GM19099 (cell line): Measurements from ENCODE around the gene MDP1.

Source experiments
- POLR2A ChIP-seq: IDR thresholded peaks from 3 replicates; pipeline ENCODE4 v1.6.1; 2011; ENCODE audit warnings: low read depth; ENCODE audit not compliant: insufficient read length; ENCODE audit errors: extremely low read depth

MDP1 gene

GRCh38 chr14:24184104-24184970 lies 31.5 kb downstream of the MDP1 start:
- no peak for TF ChIP-seq POLR2A

- TF ChIP-seq POLR2A = no peak
These were observed 32.8 kb downstream of the MDP1 start for GRCh38 chr14:24183014-24183481.

- TF ChIP-seq POLR2A = no peak
These were observed 33.6 kb downstream of the MDP1 start for GRCh38 chr14:24182110-24182882.

- TF ChIP-seq POLR2A = peak; percentile 13
These were observed 34.3 kb downstream of the MDP1 start for GRCh38 chr14:24181371-24182077.

GRCh38 chr14:24179961-24180796 lies 35.7 kb downstream of the MDP1 start:
- no peak for TF ChIP-seq POLR2A

- no peak for TF ChIP-seq POLR2A
These were observed 36.4 kb downstream of the MDP1 start for GRCh38 chr14:24179294-24179960.

- TF ChIP-seq POLR2A = no peak
These were observed 37.3 kb downstream of the MDP1 start for GRCh38 chr14:24178399-24179178.

- TF ChIP-seq POLR2A = no peak
These were observed 38.0 kb downstream of the MDP1 start for GRCh38 chr14:24177891-24178290.

GRCh38 chr14:24177041-24177825 lies 38.6 kb downstream of the MDP1 start:
- TF ChIP-seq POLR2A = no peak

GRCh38 chr14:24176599-24176998 lies 39.3 kb downstream of the MDP1 start:
- no peak for TF ChIP-seq POLR2A

- TF ChIP-seq POLR2A = peak; percentile 25
These were observed 43.0 kb downstream of the MDP1 start for GRCh38 chr14:24172871-24173281.

GRCh38 chr14:24172261-24172860 lies 43.5 kb downstream of the MDP1 start:
- no peak for TF ChIP-seq POLR2A
